ENCODE results near the gene ZNF823.

GRCh38 chr19:11685676-11686650, 52.8 kb downstream of the ZNF823 start:
- no peak for TF ChIP-seq CTCF (conservative IDR thresholded peaks at IDR 0.05)
- no peak for TF ChIP-seq EZH2 (IDR thresholded peaks at IDR 0.05; ENCODE audit: low read depth)
